ENCODE results near the gene MYL12B.

- TF ChIP-seq CTCF (IDR thresholded peaks at IDR 0.05; ENCODE audit: extremely low read depth in 1 of 2, insufficient read depth in 1 of 2, low read depth in 1 of 2, low read length in 2 of 2) (no peak), POLR2A (IDR thresholded peaks at IDR 0.05; ENCODE audit: low read depth, low read length) (no peak)
Observed at GRCh38 chr18:3238742-3239141, 23.2 kb upstream of the MYL12B start.

Measured in endothelial cell of umbilical vein (primary cell).